HCT116 (cell line): Measurements from ENCODE around the gene PBX3. TPM values are rescaled to one million over a fixed set of nuclear protein-coding genes. Genes with fewer than 3 reads are reported as not detected.

Experiments
- ATAC-seq: fragments of 200-7000 bp; cut with Tn5 transposase; 2 replicates; pipeline ENCODE4 v1.9.1; 2020; ENCODE audit warnings: mild to moderate bottlenecking, moderate library complexity
- BruUV-seq: library from RNA; stranded (reverse); fragments of 400-500 nt; replicated peaks from 2 replicates; lab custom pipeline; 2021; lab: Mats Ljungman, UMichigan
- CTCF ChIA-PET: fragments of 300-600 bp; sonication (Branson Sonifier 250); formaldehyde crosslinking; loops from one replicate; lab custom pipeline; 2021; ENCODE audit warnings: antibody characterized with exemption; lab: Charles Lee
- POLR2A ChIA-PET: fragments of 300-600, 350-600 bp; sonication (Branson Sonifier 250); formaldehyde crosslinking; loops from one replicate; lab custom pipeline; 2021; ENCODE audit warnings: antibody characterized with exemption; lab: Charles Lee
- RAD21 ChIA-PET, 2 experiments: fragments of 300-600 bp; sonication (Branson Sonifier 250); formaldehyde crosslinking; loops; one replicate each; lab custom pipeline; 2023; ENCODE audit warnings: low total read pairs in 2 of 2; ENCODE audit not compliant: uncharacterized antibody in 2 of 2, unreplicated experiment in 2 of 2, low non-redundant PET in 1 of 2; lab: Charles Lee
- DNase-seq: peaks from one replicate; pipeline ENCODE4 v3.0.0-alpha.2; 2010; ENCODE audit warnings: low read depth, low spot score
- H2AFZ ChIP-seq: fragments of 200-600 bp; shearing (Covaris generic), sonication (generic); 2 replicates; pipeline ENCODE4 v1.6.1; 2017; ENCODE audit warnings: low read depth, mixed run types, mixed read lengths, antibody characterized with exemption, low read length; ENCODE audit not compliant: poor library complexity, severe bottlenecking
- H3K27ac ChIP-seq: 2 replicates; pipeline ENCODE4 v1.5.1; 2012; ENCODE audit warnings: low read depth, low read length
- H3K27me3 ChIP-seq: fragments of 200-600 bp; sonication (generic); 2 replicates; pipeline ENCODE4 v1.6.1; 2016; ENCODE audit warnings: mixed run types, low read length, mixed read lengths; ENCODE audit not compliant: insufficient read depth
- H3K36me3 ChIP-seq, 2 experiments: fragments of 200-500 bp in 1 of 2; fragments of 200-600 bp in 1 of 2; sonication (Bioruptor generic) in 1 of 2; sonication (generic) in 1 of 2; 2 replicates each; pipeline versions ENCODE4 v1.5.1 to v1.6.1; 2014 to 2016; ENCODE audit warnings: low read length in 2 of 2, inconsistent platforms in 1 of 2, mixed read lengths in 1 of 2, mixed run types in 1 of 2; ENCODE audit not compliant: insufficient read depth in 2 of 2, control insufficient read depth in 1 of 2
- H3K4me1 ChIP-seq, 2 experiments: fragments of 200-600 bp in 1 of 2; sonication (generic) in 1 of 2; 2 replicates each; pipeline versions ENCODE4 v1.5.1 to v1.6.1; 2012 to 2017; ENCODE audit warnings: low read length in 2 of 2, inconsistent platforms in 1 of 2, mild to moderate bottlenecking in 1 of 2, mixed read lengths in 1 of 2, mixed run types in 1 of 2, moderate library complexity in 1 of 2; ENCODE audit not compliant: insufficient read depth in 2 of 2, control insufficient read depth in 1 of 2
- H3K4me2 ChIP-seq: fragments of 200-600 bp; sonication (generic); 2 replicates; pipeline ENCODE4 v1.6.1; 2017; ENCODE audit warnings: mixed run types, low read length, mixed read lengths
- H3K4me3 ChIP-seq, 2 experiments: fragments of 200-600 bp in 1 of 2; sonication (generic) in 1 of 2; replicated peaks in 1 of 2; 2 replicates each; pipeline ENCODE4 v1.5.1; 2011 to 2016; ENCODE audit warnings: low read length in 2 of 2, control low read depth in 1 of 2, low read depth in 1 of 2, mild to moderate bottlenecking in 1 of 2, mixed read lengths in 1 of 2, mixed run types in 1 of 2
- H3K79me2 ChIP-seq: fragments of 200-600 bp; sonication (generic); 2 replicates; pipeline ENCODE4 v1.6.1; 2017; ENCODE audit warnings: mild to moderate bottlenecking, mixed run types, low read length, moderate library complexity, mixed read lengths; ENCODE audit not compliant: insufficient read depth
- H3K9ac ChIP-seq: fragments of 200-600 bp; sonication (generic); 2 replicates; pipeline ENCODE4 v1.6.1; 2016; ENCODE audit warnings: low read length, mixed read lengths
- H3K9me2 ChIP-seq: fragments of 200-600 bp; sonication (generic), shearing (Covaris generic); 2 replicates; pipeline ENCODE4 v1.6.1; 2017; ENCODE audit warnings: mixed run types, mild to moderate bottlenecking, moderate library complexity; ENCODE audit not compliant: insufficient read depth
- H3K9me3 ChIP-seq, 2 experiments: fragments of 200-500 bp in 1 of 2; fragments of 200-600 bp in 1 of 2; sonication (Bioruptor generic) in 1 of 2; sonication (generic) in 1 of 2; 2 replicates each; pipeline ENCODE4 v1.6.1; 2014 to 2017; ENCODE audit warnings: low read length in 2 of 2, mixed read lengths in 2 of 2, inconsistent platforms in 1 of 2, low read depth in 1 of 2, mild to moderate bottlenecking in 1 of 2, mixed run types in 1 of 2, moderate library complexity in 1 of 2; ENCODE audit not compliant: control insufficient read depth in 1 of 2, insufficient read depth in 1 of 2
- H4K20me1 ChIP-seq: fragments of 200-600 bp; sonication (generic), shearing (Covaris generic); 2 replicates; pipeline ENCODE4 v1.6.1; 2017; ENCODE audit warnings: mixed run types, mild to moderate bottlenecking, moderate library complexity; ENCODE audit not compliant: insufficient read depth
- ATF3 ChIP-seq: IDR thresholded peaks from 2 replicates; pipeline ENCODE4 v1.6.1; 2012
- CBX3 ChIP-seq: IDR thresholded peaks from 2 replicates; pipeline ENCODE4 v1.6.1; 2012; ENCODE audit warnings: low read depth
- EGR1 ChIP-seq: IDR thresholded peaks from 2 replicates; pipeline ENCODE4 v1.6.1; 2012; ENCODE audit warnings: low read depth
- ELF1 ChIP-seq: IDR thresholded peaks from 2 replicates; pipeline ENCODE4 v1.6.1; 2012; ENCODE audit warnings: low read depth, borderline replicate concordance
- JUND ChIP-seq: IDR thresholded peaks from 2 replicates; pipeline ENCODE4 v1.6.1; 2012
- MAX ChIP-seq: IDR thresholded peaks from 2 replicates; pipeline ENCODE4 v1.6.1; 2012
- RAD21 ChIP-seq: IDR thresholded peaks from 2 replicates; pipeline ENCODE4 v1.6.1; 2012; ENCODE audit warnings: low read depth, mild to moderate bottlenecking
- SIN3A ChIP-seq: IDR thresholded peaks from 2 replicates; pipeline ENCODE4 v1.6.1; 2012; ENCODE audit warnings: low read depth
- SP1 ChIP-seq: IDR thresholded peaks from 2 replicates; pipeline ENCODE4 v1.6.1; 2012; ENCODE audit warnings: low read depth
- SRF ChIP-seq: IDR thresholded peaks from 2 replicates; pipeline ENCODE4 v1.6.1; 2012; ENCODE audit warnings: low read depth
- ZBTB33 ChIP-seq: IDR thresholded peaks from 2 replicates; pipeline ENCODE4 v1.6.1; 2011; ENCODE audit warnings: mild to moderate bottlenecking, low read length, moderate library complexity; ENCODE audit not compliant: insufficient replicate concordance; ENCODE audit errors: extremely low read depth
- intact Hi-C: fragments of 100-400 bp; cut with micrococcal nuclease; formaldehyde crosslinking; loops from 2 replicates; pipeline ENCODE4 v1.10.0; 2022
- total RNA-seq: library from RNA; stranded (reverse); gene quantifications from one replicate; pipeline ENCODE4 v1.2.1, GENCODE V29; 2021; ENCODE audit not compliant: unreplicated experiment

The PBX3 gene
- total RNA-seq, 1 experiment from 2014 or later = 13.5 TPM

GRCh38 chr9:125831616-125832015, 84.4 kb downstream of the PBX3 start:
- POLR2A ChIA-PET = no interaction called here
- H3K4me3 ChIP-seq = no peak overlapping the region
- peaks cover 3 to 5% of the 10 kb centered on the region in 2 experiments; a peak in 1 of 4 replicates for H3K4me1 ChIP-seq
- CTCF ChIA-PET = no interaction called here
- intact Hi-C loops = no loop called here
- ATAC-seq (no peak), DNase-seq (no peak)
- RAD21 ChIA-PET = no interaction called here
- no TSS peak for BruUV-seq
- H3K9me3 ChIP-seq = no peaks in the 10 kb centered on the region
- H3K27me3 ChIP-seq = no peaks in the 10 kb centered on the region
- no peak overlapping the region for H3K27ac ChIP-seq
- H3K9me2 ChIP-seq = no peaks in the 10 kb centered on the region
- TF ChIP-seq JUND (no peak), SRF (no peak), CBX3 (no peak), SP1 (no peak), ZBTB33 (no peak), MAX (no peak), ATF3 (no peak), SIN3A (no peak), RAD21 (no peak)
- no peak overlapping the region for H3K9ac ChIP-seq
- H3K36me3 ChIP-seq = no peaks in the 10 kb centered on the region
- no peaks in the 10 kb centered on the region for H3K79me2 ChIP-seq
- H3K4me2 ChIP-seq = no peak overlapping the region
- no peak overlapping the region for H2AFZ ChIP-seq
- H4K20me1 ChIP-seq = no peaks in the 10 kb centered on the region

GRCh38 chr9:125835655-125836054, 88.5 kb downstream of the PBX3 start:
- Histone ChIP-seq H3K27me3 (no peaks in the 10 kb centered on the region), H3K4me3 (no peak overlapping the region), H3K4me2 (no peak overlapping the region), H3K9me3 (no peaks in the 10 kb centered on the region), H3K36me3 (no peaks in the 10 kb centered on the region), H4K20me1 (no peaks in the 10 kb centered on the region), H2AFZ (no peak overlapping the region), H3K27ac (no peak overlapping the region), H3K79me2 (no peaks in the 10 kb centered on the region), H3K4me1 (peaks cover 3 to 5% of the 10 kb centered on the region in 2 experiments; a peak in 1 of 4 replicates), H3K9ac (no peak overlapping the region), H3K9me2 (no peaks in the 10 kb centered on the region)
- RAD21 ChIA-PET = no interaction called here
- ATAC-seq (no peak), DNase-seq (no peak)
- TF ChIP-seq RAD21 (no peak), ELF1 (no peak), SIN3A (no peak), EGR1 (no peak)
- CTCF ChIA-PET = no interaction called here
- POLR2A ChIA-PET = no interaction called here
- intact Hi-C loops = no loop called here
- BruUV-seq = no TSS peak
